GM12878 (cell line): Measurements from ENCODE around the gene SEMA4D.

ENCODE experiments used
- CTCF ChIP-seq, 3 experiments: IDR thresholded peaks in 2 of 3; conservative IDR thresholded peaks in 1 of 3; 2 replicates each; pipeline ENCODE4 v1.5.1; 2011; ENCODE audit warnings: low read depth in 3 of 3, low read length in 3 of 3, mild to moderate bottlenecking in 3 of 3, control low read depth in 2 of 3, moderate library complexity in 2 of 3, inconsistent platforms in 1 of 3, mixed read lengths in 1 of 3; ENCODE audit not compliant: control insufficient read depth in 2 of 3, insufficient read depth in 1 of 3; ENCODE audit errors: extremely low read depth in 1 of 3
- DPF2 ChIP-seq: fragments of 450-650 bp; IDR thresholded peaks from 2 replicates; pipeline ENCODE4 v1.6.1; 2017; ENCODE audit warnings: mild to moderate bottlenecking
- SRF ChIP-seq, 2 experiments: IDR thresholded peaks; 2 replicates each; pipeline ENCODE4 v1.6.1; 2011; ENCODE audit warnings: low read depth in 2 of 2, low read length in 2 of 2, mild to moderate bottlenecking in 1 of 2, moderate library complexity in 1 of 2

GRCh38 chr9:89382026-89382986, 115.6 kb downstream of the SEMA4D start:
- TF ChIP-seq DPF2 (no peak), CTCF (IDR thresholded peaks at IDR 0.05 in 2 of 3, conservative IDR thresholded peaks at IDR 0.05 in 1 of 3; ENCODE audit: control insufficient read depth in 2 of 3, extremely low read depth in 1 of 3, insufficient read depth in 1 of 3, low read depth in 3 of 3, low read length in 3 of 3) (no peak), SRF (IDR thresholded peaks at IDR 0.05; ENCODE audit: low read depth in 2 of 2, low read length in 2 of 2) (no peak)
